Measurements from ENCODE around the gene MYO9B. TPM values are rescaled to one million over a fixed set of nuclear protein-coding genes. Genes with fewer than 3 reads are reported as not detected.

MYO9B gene
- total RNA-seq, 1 donor: 99.3 TPM

DNA sequence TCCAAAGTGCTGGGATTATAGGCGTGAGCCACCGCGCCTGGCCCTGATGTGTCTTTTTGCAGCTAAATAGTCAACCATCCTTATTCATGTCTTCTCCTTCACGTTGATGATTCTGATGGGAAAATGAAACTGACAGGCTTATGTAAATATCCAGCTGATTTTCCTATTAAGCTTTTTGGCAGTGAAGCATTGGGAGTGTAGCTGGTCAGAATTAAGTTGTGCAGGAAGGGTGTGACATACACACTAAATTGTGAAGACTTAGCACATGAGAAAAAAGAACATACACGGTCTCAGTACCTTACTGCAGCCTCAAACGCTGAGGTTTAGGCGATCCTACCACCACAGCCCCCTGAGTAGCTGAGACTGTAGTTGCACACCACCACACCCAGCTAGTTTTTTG, 89.1 kb downstream of the MYO9B start:
- DNase-seq (ENCODE audit: low read depth): no peak
- TF ChIP-seq, protein P1, sequence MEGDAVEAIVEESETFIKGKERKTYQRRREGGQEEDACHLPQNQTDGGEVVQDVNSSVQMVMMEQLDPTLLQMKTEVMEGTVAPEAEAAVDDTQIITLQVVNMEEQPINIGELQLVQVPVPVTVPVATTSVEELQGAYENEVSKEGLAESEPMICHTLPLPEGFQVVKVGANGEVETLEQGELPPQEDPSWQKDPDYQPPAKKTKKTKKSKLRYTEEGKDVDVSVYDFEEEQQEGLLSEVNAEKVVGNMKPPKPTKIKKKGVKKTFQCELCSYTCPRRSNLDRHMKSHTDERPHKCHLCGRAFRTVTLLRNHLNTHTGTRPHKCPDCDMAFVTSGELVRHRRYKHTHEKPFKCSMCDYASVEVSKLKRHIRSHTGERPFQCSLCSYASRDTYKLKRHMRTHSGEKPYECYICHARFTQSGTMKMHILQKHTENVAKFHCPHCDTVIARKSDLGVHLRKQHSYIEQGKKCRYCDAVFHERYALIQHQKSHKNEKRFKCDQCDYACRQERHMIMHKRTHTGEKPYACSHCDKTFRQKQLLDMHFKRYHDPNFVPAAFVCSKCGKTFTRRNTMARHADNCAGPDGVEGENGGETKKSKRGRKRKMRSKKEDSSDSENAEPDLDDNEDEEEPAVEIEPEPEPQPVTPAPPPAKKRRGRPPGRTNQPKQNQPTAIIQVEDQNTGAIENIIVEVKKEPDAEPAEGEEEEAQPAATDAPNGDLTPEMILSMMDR (IDR thresholded peaks at IDR 0.05; ENCODE audit: insufficient read depth, low read depth, low read length): no peak
- no peak overlapping the region for H3K4me3 ChIP-seq (ENCODE audit: low read depth, low read length)

GRCh38 chr19:17165715-17166114, 90.1 kb downstream of the MYO9B start:
- TF ChIP-seq, protein P1 (IDR thresholded peaks at IDR 0.05; ENCODE audit: insufficient read depth, low read depth, low read length): no peak
- no peak overlapping the region for H3K4me3 ChIP-seq (ENCODE audit: low read depth, low read length)
- no peak for DNase-seq (ENCODE audit: low read depth)

DNA sequence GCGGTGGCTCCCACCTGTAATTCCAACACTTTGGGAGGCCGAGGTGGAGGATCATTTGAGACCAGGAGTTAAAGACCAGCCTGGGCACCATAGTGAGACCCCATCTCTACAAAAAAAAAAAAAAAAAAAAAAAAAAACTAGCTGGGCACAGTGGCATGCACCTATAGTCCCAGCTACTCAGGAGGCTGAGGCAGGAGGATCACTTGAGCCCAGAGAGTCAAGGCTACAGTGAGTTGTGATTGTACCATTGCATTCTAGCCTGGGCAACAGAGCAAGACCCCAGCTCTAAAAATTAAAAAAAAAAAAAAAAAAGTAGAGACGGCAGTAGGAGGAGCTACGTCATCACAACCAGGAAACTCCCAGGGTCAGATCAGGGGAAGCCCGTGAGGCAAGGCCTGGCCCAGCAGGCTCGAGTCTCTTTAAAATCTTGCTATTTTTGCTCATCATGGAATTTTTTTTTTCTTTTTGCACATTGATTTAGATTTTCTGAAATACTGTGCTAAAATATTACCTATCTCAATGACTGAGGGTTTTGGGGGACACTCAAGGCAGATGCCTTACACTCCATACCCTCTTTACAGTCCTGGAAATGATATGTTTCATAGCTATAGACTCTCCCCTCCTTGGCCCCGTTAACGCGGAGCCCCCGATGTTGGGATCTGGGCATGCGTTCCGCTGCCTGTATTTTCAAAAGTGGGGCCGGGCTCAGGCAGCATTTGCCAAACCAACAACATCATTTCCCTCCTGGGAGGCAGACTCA, 95.1 kb downstream of the MYO9B start:
- no peak for DNase-seq (ENCODE audit: low read depth)
- H3K4me3 ChIP-seq (ENCODE audit: low read depth, low read length): no peak overlapping the region
- TF ChIP-seq, protein P1 (IDR thresholded peaks at IDR 0.05; ENCODE audit: insufficient read depth, low read depth, low read length): no peak

GRCh38 chr19:17171874-17172273, 96.3 kb downstream of the MYO9B start:
- TF ChIP-seq, protein P1 (IDR thresholded peaks at IDR 0.05; ENCODE audit: insufficient read depth, low read depth, low read length): no peak
- H3K4me3 ChIP-seq (ENCODE audit: low read depth, low read length): no peak overlapping the region
- DNase-seq (ENCODE audit: low read depth): no peak

DNA sequence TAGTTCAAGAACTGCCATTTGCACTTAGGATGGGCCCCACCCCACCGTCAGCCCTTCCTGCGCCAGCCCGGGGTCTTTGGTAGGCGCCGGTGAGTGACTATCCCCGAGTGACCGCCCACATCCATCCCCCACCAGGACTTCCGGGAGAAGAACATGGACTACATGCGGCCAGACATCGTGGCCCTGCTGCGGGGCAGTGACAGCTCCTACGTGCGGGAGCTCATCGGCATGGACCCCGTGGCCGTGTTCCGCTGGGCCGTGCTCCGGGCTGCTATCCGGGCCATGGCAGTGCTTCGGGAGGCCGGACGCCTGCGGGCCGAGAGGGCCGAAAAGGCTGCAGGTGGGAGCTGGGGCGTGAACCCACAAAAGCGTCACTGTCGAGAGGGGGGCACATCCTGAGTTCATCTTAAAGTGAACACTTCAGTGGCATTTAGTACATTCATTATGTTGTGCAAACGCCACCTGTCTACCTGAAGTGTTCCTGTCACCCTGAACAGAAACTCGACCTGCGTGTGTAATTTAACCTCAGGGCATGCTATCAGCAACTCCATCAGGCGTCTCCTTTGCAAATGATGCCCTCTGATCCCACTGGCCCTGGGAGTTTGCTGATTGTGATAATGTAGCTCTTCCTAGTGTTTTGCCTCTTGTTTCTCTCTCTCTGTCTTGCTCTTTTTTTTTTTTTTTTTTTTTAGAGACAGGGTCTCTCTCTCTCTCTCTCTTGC, 97.2 kb downstream of the MYO9B start:
- DNase-seq (ENCODE audit: low read depth): no peak
- no peak overlapping the region for H3K4me3 ChIP-seq (ENCODE audit: low read depth, low read length)
- TF ChIP-seq, protein P1 (IDR thresholded peaks at IDR 0.05; ENCODE audit: insufficient read depth, low read depth, low read length): no peak

- TF ChIP-seq, protein P1 (IDR thresholded peaks at IDR 0.05; ENCODE audit: insufficient read depth, low read depth, low read length): no peak
- H3K4me3 ChIP-seq (ENCODE audit: low read depth, low read length): no peak overlapping the region
- DNase-seq (ENCODE audit: low read depth): no peak
These were observed 102.7 kb downstream of the MYO9B start for GRCh38 chr19:17178291-17178690.
